DMS79 treated with DMSO at 0.1 percent for 48 hours (cell line): ENCODE results near the gene MCF2L.

Source experiments
- DNase-seq: peaks from one replicate; lab custom pipeline; 2025; lab: John Stamatoyannopoulos, UW

MCF2L gene

GRCh38 chr13:112979406-112979902 is 10.4 kb downstream of the MCF2L start:
- DNase-seq, result no peak

GRCh38 chr13:112980434-112980833 is 11.4 kb downstream of the MCF2L start:
- DNase-seq, result no peak

DNA sequence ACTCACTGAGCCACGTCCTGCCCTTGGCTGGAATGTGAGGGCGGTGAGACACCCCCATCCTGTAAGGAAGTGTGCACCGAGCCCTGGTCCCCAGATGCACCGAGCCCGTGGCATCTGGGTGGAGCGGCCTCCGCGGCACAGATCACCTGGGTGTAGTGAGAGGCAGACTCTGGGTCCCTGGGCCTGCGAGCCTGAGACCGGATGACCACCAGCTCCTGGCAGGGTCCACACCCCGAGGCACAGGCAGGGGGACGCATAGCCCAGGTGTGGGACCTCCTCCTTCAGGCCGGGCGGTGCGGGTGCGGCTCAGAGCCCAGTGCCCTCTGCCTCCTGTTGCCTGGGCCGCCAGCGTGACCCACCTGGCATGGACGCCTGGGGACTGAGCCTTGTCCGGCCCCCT is 12.4 kb downstream of the MCF2L start:
- no peak for DNase-seq

DNA sequence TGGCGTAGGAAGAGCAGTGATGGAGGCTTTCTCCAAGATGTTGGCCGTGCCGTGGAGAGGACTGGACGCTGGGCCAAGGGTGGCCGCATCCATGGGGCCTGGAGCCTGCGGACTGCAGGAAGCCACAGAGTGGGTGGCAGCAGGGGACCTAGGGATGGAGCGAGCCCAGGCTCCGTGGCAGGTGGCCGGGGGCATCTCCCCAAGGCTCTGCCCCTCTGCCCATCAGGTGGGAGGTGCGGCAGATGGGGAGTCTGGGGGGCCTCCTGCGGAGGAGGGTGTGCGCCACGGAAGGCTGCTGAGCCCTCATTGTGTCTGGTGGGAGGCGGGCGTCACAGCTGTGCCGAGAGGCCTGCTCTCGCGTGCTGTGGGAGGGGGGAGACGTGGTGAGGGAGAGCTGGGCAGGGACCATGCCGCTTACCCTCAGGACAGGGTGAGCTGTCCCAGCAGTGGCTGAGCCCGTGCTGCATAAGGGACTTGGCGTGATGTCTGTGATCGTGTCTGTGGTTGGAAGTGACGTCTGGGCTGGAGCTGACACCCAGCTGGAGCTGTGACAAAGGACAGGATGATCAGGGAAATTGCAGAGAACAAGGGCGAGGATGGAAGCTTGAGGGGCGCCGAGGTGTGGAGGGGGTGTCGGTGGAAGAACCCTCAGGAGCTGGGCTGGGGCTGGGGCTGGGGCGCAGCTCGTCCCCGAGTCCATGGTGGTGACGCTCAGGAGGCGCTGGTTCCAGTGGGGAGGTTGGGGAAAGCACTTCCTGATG is 13.4 kb downstream of the MCF2L start:
- no peak for DNase-seq

GRCh38 chr13:112983042-112983305 is 14.0 kb downstream of the MCF2L start:
- DNase-seq, result no peak

GRCh38 chr13:112983428-112984196 is 14.6 kb downstream of the MCF2L start:
- DNase-seq, result peak; percentile 79

DNA sequence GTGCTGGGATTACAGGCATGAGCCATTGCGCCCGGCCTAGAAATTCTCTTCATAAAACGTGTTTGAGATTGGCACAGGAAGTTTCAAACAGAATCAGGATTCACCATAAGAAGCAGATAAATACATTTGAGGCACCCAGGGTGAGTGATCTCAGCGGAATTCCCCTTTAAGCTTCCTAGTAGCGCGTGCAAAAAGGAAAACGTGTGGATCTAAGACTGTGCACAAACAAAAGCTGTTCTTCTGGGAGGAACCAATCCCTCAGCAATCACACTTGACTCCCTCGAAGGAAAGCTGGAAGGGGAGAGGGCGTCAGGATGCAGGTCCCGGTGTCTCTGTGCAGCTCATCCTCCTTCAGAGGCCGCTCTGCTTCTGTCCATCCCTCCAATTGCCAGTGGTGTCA is 15.5 kb downstream of the MCF2L start:
- no peak for DNase-seq

DNA sequence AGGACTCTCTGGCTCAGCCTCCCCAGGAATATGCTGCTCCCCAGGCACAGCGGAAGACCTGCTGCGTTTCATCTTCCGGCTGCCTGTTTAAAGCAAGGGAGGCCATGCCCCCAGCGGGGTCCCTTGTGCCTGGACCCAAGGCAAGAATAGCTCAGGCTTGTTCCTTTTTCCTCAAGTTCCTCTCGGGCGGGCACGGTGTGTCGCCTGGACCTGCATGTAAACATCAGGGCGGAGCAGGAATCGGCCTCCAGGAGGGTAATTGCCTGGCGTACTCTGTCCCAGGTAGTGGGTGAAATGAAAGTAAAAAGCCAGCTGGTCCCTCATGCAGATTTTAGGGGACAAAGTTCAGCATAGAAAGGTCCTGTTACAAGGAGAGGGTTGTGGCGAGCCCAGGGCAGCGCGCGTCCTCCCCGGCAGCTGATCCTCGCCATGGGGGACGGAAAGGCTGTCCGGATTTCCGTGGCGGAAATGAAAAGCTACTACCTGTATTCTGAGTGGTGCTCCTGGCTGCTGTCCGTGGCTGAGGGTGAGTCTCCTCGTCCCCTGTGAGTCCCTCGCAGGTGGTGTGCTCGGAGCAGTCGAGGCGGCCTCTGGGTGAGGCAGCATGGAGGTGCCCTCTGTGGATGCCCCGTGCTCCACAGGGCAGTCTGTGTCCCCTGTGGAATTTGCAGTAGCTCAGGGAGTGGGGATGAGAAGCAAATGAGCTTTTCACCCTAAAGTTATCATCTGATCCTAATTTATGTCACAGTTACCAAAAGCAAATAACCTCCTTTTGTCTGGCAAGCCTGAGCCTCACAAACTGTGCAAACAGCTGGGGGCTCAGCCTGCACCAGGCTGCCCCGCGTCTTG is 16.2 kb downstream of the MCF2L start:
- DNase-seq, result no peak

- DNase-seq, result no peak
Observed at GRCh38 chr13:112985803-112986408, 16.9 kb downstream of the MCF2L start.

DNA sequence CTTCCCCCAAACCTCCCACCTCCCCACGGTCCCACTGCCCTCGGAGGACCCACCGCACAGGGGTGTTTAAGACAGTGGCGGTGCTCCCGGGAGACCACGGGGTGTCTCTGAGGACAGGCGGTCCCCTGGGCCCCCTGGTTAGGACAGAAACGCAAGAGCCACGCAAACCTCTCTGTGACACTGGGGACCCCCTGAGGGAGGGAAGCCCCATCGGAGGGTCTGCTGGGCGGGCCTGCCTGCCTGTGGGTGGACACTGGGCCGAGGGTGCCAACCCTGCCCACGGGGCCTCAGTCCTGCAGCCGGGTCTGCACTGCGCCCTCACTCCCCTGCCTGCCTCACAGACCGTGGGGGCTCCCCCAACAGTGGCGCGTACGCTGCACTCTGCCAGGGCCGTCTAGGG is 17.5 kb downstream of the MCF2L start:
- DNase-seq, result no peak

DNA sequence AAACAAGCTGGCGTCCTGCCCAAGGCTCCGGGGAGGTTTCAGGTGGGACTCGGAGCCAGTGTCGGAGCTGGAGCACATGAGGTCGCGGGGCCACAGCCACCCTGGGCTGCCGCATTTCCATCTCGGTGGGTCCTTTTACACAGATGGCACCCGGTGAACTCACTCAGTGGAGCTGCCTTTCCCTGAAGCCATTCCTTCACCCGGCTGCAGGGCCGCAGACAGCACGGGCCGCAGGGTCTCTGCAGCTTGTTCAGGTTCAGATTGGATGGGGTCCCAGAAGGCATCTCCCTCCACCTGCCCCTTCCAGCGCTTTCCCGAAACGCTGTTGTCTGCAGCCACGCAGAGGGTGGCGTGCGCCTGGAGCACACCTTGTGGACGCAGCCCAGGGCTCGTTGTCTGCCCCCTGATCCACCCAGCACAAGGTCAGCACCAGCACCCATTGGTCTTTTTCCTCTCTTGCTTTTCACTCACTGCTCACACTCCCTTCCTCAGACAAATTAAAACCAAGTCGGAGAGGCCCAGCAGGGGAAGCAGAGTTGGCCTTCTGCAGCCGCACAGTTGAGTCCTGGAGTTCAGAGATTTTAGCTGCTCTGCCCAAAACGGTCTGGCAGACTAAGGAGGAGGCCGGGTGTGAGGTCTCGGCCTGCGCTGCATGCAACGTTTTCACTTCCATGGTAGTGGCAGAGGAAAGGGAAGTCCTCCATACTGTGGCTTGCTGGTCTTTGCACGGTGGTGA is 18.1 kb downstream of the MCF2L start:
- no peak for DNase-seq

GRCh38 chr13:112987682-112988024 is 18.6 kb downstream of the MCF2L start:
- DNase-seq, result no peak

GRCh38 chr13:112990783-112991182 is 21.8 kb downstream of the MCF2L start:
- DNase-seq, result peak; percentile 98

GRCh38 chr13:112991609-112992008 is 22.6 kb downstream of the MCF2L start:
- peak; percentile 51 for DNase-seq

DNA sequence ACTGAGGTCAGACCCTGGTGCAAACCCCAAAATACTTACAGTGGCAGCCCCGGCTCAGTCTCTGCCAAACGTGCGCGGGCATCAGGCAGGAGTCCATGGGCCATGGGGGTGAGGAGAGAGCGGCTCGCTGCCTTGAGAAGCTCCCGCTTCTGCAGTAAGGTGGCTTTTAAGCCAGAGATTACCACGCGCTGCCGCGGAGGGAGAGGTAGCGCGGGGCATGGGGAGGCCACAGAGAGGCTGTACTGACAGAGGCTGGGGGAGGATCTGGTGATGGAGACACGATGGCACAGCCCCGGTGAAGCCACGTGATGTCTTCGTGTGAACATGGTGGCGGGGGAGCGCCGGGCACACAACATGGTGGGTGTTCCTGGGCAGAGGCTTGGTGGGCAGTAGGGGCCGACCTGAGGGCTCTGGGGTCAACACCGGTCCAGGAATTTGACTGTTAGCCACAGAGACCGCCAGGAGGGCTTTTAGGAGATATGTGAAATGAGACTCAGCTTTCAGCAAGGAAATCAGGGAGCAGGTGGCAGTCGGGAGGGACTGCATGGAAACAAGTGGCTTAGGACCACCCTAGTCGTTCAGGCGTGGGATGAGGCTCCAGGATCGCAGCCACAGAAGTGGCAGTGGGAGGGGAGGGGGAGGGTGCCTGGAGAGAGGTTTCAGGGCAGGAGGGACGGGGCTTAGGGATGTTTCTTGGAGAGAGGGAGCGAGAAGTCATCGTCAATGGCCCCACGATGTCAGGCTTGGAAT is 24.1 kb downstream of the MCF2L start:
- DNase-seq, result no peak

DNA sequence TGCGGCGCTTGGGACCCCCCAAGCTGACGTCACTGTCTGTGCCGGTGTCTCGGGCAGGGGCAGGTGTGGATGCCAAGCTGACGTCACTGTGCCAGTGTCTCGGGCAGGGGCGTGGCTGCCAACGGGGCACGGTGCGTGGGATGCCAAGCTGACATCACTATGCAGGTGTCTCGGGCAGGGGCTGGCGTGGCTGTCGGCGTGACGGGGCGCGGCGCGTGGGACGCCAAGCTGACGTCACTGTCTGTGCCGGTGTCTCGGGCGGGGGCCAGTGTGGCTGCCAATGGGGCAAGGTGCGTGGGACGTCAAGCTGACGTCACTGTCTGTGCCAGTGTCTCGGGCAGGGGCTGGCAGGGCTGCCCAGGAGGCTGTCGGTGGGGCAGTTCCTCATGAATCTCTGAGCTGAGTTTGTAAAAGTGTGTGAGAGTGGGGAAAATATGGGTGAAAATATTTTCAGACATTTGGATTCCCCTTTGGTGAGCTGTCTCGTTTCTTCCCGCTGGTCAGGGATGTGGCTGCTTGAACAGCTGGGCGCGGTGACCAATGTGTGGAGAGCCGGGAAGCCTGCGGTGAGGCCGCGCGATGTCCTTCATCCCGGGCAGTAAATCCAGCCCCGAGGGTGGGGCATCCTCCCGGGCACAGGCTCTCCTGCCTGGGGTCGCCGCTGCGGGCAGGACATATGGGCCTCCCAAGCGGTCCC is 25.2 kb downstream of the MCF2L start:
- DNase-seq, result no peak

DNA sequence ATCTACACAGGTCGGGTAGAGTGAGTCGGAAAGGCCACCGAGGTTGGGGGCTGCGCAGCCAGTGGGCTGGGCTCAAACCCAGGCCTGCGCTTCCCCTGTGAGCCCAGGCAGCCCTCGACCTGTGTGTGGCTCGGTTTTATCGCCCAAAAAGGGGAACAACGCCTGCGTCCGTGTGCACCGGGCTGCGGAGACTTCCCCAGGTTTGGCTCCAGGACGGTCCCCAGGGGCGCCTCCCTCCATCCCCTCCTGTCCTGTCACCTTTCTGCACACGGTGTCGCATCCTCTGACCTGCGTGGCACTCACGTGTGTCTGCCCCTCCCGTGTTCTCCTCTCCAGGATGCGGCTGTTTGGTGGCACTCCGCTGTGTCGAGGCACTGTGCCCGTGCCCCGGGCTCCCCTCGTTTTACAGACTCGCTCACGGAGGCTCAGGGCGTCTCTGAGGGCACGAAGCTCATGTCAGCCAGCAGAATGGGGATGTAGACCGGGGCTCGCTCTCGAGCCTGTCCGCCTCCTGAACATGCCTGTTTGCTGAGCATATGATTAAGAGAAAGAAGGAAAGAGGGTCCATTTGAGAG is 25.9 kb downstream of the MCF2L start:
- DNase-seq, result no peak

GRCh38 chr13:112995395-112996191 is 26.6 kb downstream of the MCF2L start:
- DNase-seq, result peak; percentile 89

DNA sequence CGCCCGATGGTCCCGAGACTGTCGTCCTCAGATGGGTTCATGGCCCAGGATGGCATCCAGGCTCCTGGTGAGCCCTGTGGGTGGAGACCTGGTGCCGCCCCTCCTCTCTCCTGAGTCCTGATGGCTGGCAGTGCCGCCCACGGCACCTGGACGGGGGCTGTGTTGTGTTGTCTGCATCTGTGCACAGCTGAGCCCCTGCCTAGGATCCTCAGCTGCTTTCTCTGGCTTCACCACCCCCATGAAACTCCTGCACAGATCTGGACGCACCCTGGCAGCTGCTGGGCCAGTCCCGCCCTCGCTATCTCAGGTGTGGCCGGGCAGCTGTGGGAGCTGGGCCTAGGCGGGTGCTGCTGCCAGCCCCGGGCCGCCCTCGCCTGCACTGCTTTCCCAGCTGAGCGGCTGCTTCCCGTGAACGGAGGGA is 27.7 kb downstream of the MCF2L start:
- DNase-seq, result peak; percentile 24
